ENCODE data around the gene PPP2R2B. TPM values are rescaled to one million over a fixed set of nuclear protein-coding genes. Genes with fewer than 3 reads are reported as not detected.
A peak's percentile ranks its signal among the peaks of the same experiment; 100 is the strongest.
"Not testable (repeated sequence)": the region's sequence is repeated elsewhere in the genome, so short reads cannot be mapped to it uniquely, and the experiment has no call there.

The PPP2R2B gene
- polyA plus RNA-seq, 4 donors, result 13.1 to 14.9 (median 13.9) TPM

- no peak for DNase-seq (ENCODE audit: low read depth in 4 of 4, low spot score in 2 of 4)
Measured at GRCh38 chr5:146568161-146568560, 310.4 kb downstream of the PPP2R2B start.

- DNase-seq (ENCODE audit: low read depth in 4 of 4, low spot score in 2 of 4), result peak in 1 of 4 donors; percentile 21
Measured at GRCh38 chr5:146565764-146566367, 312.7 kb downstream of the PPP2R2B start.

GRCh38 chr5:146564007-146564762, 314.4 kb downstream of the PPP2R2B start:
- DNase-seq (ENCODE audit: low read depth in 4 of 4, low spot score in 2 of 4), result no peak

- no peak for DNase-seq (ENCODE audit: low read depth in 4 of 4, low spot score in 2 of 4)
Measured at GRCh38 chr5:146562461-146562860, 316.1 kb downstream of the PPP2R2B start.

- DNase-seq (ENCODE audit: low read depth in 4 of 4, low spot score in 2 of 4), result no peak
Measured at GRCh38 chr5:146561711-146562110, 316.8 kb downstream of the PPP2R2B start.

GRCh38 chr5:146560205-146560812, 318.2 kb downstream of the PPP2R2B start:
- no peak for DNase-seq (ENCODE audit: low read depth in 4 of 4, low spot score in 2 of 4)

- not testable (repeated sequence) for DNase-seq (ENCODE audit: low read depth in 4 of 4, low spot score in 2 of 4)
Measured at GRCh38 chr5:146556884-146557283, 321.7 kb downstream of the PPP2R2B start.

- no peak for DNase-seq (ENCODE audit: low read depth in 4 of 4, low spot score in 2 of 4)
Measured at GRCh38 chr5:146553446-146553845, 325.1 kb downstream of the PPP2R2B start.

GRCh38 chr5:146549615-146550014, 328.9 kb downstream of the PPP2R2B start:
- DNase-seq (ENCODE audit: low read depth in 4 of 4, low spot score in 2 of 4), result no peak

- DNase-seq (ENCODE audit: low read depth in 4 of 4, low spot score in 2 of 4), result no peak
Measured at GRCh38 chr5:146548781-146549449, 329.6 kb downstream of the PPP2R2B start.

- DNase-seq (ENCODE audit: low read depth in 4 of 4, low spot score in 2 of 4), result no peak
Measured at GRCh38 chr5:146544232-146544631, 334.3 kb downstream of the PPP2R2B start.

GRCh38 chr5:146541958-146542849, 336.4 kb downstream of the PPP2R2B start:
- peak in 3 of 4 donors; percentile 23 to 34 (median 26) for DNase-seq (ENCODE audit: low read depth in 4 of 4, low spot score in 2 of 4)

- DNase-seq (ENCODE audit: low read depth in 4 of 4, low spot score in 2 of 4), result no peak
Measured at GRCh38 chr5:146540414-146540813, 338.1 kb downstream of the PPP2R2B start.

- DNase-seq (ENCODE audit: low read depth in 4 of 4, low spot score in 2 of 4), result no peak
Measured at GRCh38 chr5:146539973-146540372, 338.6 kb downstream of the PPP2R2B start.

GRCh38 chr5:146538432-146538831, 340.1 kb downstream of the PPP2R2B start:
- no peak for DNase-seq (ENCODE audit: low read depth in 4 of 4, low spot score in 2 of 4)

GRCh38 chr5:146533882-146534281, 344.7 kb downstream of the PPP2R2B start:
- DNase-seq (ENCODE audit: low read depth in 4 of 4, low spot score in 2 of 4), result no peak

GRCh38 chr5:146533260-146533857, 345.2 kb downstream of the PPP2R2B start:
- peak; percentile 13 to 43 (median 25) for DNase-seq (ENCODE audit: low read depth in 4 of 4, low spot score in 2 of 4)
